KG1 (cell line): ENCODE data around the gene CHST8.
A peak's percentile ranks its signal among the peaks of the same experiment; 100 is the strongest.
"Not testable (repeated sequence)": the region's sequence is repeated elsewhere in the genome, so short reads cannot be mapped to it uniquely, and the experiment has no call there.

Experiments
- DNase-seq: peaks from one replicate; lab custom pipeline; 2025; lab: John Stamatoyannopoulos, UW

CHST8 gene

GRCh38 chr19:33812388-33813330 lies 190.9 kb downstream of the CHST8 start:
- DNase-seq = no peak

DNA sequence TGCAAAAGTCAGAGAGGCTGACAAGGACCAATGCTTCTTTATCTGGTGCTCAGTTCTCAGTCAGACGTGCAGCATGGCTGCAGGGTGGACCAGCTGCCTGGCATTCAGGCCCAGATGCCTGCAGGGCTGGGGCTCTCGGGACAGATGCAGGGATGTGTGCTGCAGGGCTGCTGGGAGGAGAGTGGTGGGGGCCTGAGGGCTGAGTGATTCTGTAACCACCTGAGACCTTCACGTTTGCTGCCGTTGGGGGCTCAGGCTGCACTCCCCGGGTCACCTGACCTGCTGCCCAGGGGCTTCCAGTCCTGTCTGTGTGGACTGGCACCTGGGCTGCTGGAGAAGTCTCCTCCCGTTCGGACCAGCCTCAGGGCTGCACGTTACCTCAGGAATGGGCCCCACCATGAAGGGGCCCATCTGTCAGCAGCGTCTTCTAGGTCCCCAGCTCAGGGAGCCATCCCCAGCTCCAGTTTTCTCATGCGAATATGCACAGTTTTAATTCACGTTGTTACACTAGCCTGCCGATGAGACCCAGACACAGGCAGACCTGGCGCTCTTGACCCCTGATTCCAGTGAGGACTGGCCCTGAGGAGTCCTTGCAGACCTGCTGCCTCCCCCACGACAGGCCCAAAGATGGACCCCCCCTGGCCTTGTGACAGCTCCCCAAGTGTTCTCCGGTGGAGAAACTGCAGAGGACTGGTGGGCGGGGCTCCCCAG lies 191.8 kb downstream of the CHST8 start:
- no peak for DNase-seq

- no peak for DNase-seq
Observed at GRCh38 chr19:33814181-33815165, 192.7 kb downstream of the CHST8 start.

- no peak for DNase-seq
Observed at GRCh38 chr19:33815380-33816340, 193.9 kb downstream of the CHST8 start.

DNA sequence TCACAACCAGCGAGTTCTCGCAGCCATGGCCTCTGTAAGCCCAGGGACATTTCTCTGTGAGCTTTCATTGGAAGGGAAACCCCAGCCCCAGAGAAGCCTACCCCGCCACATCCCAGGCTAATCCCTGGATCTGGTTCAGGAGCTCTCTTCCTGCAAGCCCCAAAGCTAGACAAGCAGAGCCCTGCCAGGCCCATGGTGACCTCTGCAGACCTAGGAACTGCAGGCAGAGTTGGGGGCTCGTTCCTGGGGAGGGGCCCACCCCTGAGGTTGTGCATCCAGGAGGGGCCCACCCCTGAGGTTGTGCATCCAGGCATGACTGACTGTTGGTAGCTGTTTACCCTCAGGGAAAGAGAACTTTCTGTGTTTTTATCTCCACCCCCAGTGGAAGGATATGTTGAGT lies 196.7 kb downstream of the CHST8 start:
- DNase-seq = no peak

DNA sequence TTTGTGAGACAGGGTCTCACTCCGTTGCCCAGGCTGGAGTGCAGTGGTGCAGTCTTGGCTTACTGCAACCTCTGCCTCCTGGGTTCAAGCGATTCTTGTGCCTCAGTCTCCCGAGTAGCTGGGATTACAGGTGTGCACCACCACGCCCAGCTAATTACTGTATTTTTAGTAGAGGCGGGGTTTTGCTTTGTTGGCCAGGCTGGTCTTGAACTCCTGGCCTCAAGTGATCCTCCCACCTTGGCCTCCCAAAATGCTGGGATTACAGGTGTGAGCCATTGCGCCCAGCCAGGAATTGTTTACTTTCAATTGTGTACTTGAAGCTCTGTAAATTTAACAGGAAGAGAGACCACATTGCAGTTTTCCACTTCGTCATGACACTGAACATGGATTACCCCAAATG lies 197.3 kb downstream of the CHST8 start:
- DNase-seq = not testable (repeated sequence)

DNA sequence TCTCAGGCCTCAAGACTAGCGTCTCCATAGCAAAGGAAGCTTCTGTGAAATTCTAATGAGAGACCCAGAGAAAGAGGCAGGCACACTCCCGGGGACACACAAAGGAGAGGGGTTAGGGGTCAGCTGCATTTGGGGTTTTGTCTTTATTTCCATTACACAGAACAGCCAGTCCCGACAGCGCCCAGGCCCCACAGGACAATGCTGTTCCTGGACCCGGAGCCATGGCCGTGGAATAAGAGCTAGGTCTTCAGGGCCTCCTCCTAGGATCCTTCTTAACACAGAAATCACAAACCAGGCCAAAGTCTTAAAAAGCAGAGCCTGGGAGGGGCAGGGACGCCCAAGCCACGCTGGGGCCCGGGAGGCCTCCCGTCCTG lies 197.7 kb downstream of the CHST8 start:
- DNase-seq = no peak

DNA sequence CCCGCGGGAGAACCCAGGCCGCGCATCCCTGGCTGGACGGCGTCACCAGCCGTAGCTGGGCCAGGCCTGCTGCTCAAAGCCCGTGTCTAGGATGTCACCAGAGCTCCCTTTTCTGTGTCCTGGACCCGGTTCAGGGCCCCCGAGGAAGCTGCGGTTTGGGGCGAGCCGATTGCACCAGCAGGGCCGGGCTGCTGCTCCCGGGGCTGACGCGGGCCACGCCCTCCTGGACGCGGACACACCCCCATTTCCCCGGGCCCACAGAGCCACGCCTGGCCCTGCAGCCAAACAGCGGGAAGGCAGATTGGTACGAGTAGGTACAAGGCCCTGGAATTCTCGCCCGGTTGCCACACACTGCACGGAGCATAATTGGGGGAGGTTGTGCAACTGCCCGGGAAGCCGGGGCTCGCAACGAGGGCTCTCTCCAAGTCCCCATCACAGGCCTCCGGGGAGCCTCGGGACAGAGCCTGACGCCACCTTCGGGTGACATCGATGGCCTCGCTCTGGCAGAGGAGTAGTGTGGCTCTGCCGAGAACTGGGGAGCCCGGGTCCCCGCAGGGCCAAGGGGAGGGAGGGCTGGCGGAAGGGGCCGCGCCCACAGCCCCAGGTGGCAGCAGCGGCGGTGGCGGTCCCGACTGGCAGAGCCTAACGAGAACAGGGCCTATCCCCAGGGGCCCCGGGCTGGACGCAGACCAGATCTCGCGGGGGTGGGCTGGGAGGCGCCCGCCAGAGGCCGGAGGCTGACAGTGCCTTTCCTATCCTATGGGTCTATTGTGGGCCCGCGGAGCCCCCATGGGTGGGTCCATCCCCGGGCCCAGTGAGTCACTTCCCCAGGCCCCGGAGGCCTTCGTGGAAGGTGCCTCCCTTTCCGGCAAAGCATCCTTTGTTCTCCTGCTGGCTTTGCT lies 198.4 kb downstream of the CHST8 start:
- peak; percentile 34 for DNase-seq

GRCh38 chr19:33821871-33822270 lies 200.1 kb downstream of the CHST8 start:
- no peak for DNase-seq
